GM21723 (cell line): ENCODE data around the gene RNF144B.
"Not testable (repeated sequence)": the region's sequence is repeated elsewhere in the genome, so short reads cannot be mapped to it uniquely, and the experiment has no call there.

ENCODE experiments used
- ATAC-seq: cut with Tn5 transposase; IDR thresholded peaks from one replicate; pipeline ENCODE4 v1.9.1; 2021; ENCODE audit warnings: mild to moderate bottlenecking, moderate library complexity; ENCODE audit not compliant: unreplicated experiment

Gene RNF144B

GRCh38 chr6:18368277-18369105, 18.7 kb upstream of the RNF144B start:
- ATAC-seq = no peak

DNA sequence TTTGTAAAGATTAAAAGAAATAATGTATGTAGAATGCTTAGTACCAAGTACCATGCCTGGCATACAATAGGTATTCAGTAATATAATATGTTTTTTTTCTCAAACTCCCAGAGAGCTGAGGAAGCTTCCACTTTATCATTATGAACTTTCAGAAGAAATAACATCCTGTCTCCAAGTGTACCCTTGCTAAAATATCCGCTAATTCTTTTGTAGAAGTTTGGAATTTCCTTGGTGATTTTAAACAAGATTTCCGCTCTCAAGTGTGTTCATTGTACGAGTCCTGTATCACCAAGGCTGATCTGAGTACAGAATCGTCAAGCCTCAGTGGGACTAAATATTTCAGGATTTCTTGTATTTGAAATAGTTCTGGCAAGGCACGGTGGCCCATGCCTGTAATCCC, 16.1 kb upstream of the RNF144B start:
- no peak for ATAC-seq

DNA sequence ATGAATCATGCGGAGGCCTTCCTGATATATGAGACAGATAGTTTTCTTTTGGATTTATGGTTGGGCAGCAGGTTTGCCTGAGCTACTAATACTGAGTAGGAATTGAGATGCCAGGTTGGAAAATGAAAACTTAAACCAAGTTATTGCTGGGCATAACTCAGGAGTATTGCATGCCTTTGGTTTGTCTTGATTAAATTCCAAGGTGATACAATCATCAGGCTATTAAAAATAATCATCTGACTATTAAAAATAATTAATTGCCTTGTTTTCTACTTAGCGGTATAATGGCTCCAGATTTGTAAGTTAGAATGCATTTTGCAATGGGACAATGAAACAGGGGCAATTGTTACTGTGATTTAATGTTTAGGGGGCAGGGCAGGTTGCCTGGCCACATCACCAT, 15.5 kb upstream of the RNF144B start:
- ATAC-seq = no peak

DNA sequence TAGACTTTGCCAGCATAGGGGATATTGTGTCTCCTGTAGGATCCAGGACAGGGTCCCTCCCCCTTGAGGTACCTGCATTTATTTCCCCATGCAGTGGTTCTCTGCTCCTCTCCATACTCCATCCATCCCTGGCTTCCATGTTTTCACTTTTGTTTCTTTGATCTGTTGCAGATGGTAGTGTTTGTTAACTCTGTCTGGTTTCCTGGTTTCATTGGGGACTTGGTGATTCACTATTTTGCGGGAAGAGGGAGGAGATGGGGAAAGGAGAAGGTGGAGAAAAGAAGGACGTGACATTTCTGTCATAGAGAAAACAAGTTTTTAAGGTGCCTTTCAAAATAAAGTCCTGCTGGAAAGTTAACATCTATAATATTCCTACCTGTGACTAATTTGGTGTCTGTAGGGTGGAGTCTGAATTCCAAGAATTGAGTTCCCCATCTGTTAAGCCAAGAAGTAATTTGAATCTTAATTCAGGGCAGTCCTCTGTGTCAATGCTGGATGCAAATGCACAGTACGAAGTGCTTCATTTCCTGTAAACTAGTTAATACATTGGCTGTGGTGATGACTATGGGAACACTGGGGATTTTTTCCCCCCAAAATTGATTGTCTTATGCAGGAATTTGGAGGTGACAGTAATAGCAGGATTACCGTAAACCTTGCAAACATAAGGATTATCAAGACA, 6.9 kb upstream of the RNF144B start:
- no peak for ATAC-seq

GRCh38 chr6:18380851-18381250, 6.3 kb upstream of the RNF144B start:
- no peak for ATAC-seq

DNA sequence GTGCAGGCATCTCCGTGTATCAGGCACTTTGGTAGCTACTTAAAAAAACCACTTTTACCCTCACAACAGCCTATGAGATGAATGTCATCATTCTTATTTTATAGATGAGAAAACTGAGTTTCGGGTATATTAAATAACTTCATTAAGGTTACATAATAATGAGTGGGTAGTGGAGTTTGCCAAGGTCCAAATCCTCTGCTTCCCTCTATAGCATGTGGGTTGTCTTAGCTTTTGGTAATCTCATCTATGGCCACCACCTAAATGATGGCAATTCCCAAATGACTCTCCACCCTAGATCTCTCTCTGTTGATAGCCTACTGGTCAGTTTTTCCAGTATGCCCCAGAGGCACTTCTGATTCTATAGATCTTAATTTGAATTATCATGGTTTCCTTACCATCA, 3.7 kb upstream of the RNF144B start:
- no peak for ATAC-seq

- no peak for ATAC-seq
These were observed 2.5 kb upstream of the RNF144B start for GRCh38 chr6:18384621-18385020.

DNA sequence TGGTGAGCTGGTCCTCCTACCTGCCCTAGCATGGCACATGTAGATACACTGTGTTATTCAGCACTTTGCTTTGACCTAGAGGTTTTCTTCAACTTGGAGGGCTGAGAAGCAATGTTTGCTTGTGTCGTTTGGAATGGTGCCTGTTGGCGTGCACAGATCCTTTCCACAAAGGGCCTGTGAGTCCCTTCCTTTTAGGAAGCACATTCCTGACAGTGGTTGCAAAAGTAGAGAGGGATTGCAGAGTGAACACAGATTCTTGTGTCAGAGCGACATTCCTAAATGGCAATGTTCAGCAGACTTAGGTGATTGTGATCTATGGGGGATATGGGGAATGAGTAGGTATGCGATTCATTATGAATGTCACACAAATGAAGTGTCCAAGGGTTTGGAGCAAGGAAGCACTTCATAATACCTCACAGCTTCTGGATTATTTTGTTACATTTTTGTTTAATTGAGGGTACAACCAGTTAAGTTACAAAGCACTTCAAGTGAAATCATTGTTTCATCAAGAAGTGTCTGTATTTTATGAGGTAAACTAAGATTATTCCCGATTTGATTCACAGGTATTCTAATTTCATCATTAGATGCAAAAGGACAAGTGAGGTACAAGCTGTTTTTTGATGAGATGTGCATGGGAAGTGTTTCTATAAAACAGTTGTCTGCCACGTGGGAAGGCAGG, 713 bp upstream of the RNF144B start:
- ATAC-seq = no peak

DNA sequence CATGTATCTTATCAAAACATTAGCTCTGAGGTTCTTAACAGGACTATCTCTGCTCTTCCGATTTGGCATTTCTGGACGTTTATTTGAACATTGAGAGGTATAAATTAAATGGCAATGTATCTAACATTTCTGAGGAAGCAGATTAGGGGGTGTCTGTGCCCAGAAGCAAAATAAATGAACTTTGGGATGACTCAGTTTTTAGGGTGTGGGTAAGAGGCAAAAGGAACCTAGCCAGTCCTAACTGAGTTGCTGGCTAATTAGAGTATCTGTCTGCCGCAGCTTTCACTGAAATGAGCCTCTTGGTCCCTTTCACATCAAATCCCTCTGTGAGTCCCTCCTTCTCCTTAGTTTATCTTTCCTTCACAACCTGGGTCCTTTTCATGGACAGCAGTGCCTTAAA, 1.1 kb downstream of the RNF144B start:
- ATAC-seq = no peak

GRCh38 chr6:18388942-18389341, 1.8 kb downstream of the RNF144B start:
- ATAC-seq = no peak

DNA sequence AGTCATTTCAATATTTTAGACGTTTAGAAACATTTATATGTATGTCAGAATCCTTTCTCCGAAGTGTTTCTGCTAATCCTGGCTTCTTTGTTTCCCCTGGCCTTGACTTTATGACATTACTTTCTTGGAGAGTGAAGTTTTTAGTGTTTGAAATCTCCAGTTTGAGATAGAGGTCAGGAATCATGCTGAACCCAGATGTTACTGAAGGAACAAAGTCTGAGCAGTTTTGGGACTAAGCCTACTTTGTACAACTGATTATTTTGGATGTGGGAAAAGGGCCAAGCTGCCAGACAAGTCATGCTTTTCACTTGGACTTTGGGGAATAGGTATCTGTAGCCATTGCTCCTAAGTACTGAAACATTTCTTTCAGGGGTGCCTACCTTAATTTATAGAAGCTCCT, 2.3 kb downstream of the RNF144B start:
- no peak for ATAC-seq

DNA sequence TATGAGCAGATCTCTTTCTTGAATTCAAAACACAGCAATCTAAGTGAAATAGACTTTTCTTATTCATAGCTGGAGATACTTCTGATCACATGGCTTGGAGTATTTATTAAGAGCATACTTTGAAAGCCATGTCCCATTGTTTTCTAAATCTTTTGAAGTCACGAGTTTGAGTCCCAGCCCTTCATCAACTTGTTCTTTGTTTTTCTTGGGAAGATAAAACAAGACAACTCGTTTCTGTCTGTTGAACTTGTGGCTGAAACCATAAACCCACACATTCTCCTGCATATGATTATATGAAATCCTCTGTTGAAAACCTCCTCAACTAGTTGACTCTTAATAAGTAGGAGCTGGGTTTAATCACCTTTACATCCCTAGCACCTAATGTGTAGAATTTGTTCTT, 3.3 kb downstream of the RNF144B start:
- ATAC-seq = no peak

- ATAC-seq = no peak
These were observed 3.9 kb downstream of the RNF144B start for GRCh38 chr6:18391023-18391422.

DNA sequence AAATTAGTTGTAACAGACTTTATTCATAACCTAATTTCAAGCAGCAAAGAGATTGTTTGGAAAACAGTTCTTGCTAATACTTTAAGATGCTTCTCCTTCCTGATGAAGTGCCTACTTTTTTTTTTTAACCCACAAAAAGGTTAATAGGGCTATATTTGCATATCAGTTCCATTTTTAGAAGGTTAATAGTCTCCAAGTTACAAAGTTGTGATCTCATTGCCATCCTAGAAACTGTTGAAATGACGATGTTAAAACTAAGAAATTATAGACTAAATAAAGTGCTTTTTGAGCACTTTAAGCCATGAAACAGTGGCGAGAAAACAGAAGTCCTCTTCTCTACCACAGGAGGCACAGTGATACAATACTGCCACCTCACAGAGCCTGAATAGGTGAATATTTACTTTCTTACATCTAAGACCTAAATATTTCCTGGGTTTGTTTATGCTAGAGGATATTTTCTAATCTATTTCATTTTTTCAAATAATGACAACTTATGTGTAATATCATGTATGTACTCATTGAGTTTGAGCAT, 5.3 kb downstream of the RNF144B start:
- no peak for ATAC-seq

DNA sequence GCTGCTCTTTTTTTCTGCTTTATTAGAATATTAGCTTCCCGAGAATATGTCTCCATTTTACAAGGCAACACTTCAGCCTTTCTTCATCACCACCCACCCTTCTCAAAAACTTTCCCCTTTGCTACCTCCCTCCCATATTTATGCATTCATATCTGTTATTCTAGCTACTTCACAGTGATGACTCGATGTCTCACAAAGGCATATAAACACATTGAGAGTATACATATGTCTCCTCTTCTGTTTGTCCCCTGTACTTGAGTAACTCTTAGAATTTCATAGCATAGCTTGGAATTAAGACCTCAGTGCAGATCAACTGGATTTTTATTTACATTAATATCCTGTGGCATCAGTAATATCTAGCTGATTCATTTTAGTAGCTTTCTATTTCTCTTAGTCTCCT, 6.5 kb downstream of the RNF144B start:
- ATAC-seq = no peak

DNA sequence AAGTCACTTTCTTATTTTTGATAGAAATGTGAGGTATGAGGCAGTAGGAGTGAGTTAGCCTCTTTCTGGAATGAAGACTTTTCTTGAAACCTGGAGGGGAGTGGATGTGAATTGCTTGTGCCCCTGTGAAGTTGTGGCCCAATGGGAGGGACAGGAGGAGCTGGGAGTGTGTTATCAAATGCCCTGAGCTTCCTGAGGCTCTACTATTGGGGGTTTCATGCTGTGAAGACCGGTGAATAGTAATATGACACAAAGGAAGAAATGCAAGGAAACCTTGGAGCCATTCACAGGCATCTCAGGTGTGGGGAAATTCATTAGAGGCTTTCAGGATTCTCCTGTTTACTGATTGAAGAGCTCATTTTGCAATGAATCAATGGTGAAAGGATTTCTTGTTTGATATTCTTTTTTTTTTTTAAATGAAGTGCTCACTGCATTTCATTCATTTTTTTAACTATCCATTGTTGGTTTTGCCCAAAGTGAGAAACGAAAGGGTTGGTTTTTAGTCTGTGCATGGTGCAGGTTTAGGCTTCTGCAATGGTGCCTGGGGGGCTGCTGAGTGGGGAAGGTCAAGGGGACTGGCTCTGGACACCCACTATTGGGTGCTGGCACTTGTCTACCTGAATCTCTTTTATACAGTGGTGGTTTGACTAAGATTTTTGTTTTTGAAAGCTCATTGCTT, 8.2 kb downstream of the RNF144B start:
- ATAC-seq = no peak

DNA sequence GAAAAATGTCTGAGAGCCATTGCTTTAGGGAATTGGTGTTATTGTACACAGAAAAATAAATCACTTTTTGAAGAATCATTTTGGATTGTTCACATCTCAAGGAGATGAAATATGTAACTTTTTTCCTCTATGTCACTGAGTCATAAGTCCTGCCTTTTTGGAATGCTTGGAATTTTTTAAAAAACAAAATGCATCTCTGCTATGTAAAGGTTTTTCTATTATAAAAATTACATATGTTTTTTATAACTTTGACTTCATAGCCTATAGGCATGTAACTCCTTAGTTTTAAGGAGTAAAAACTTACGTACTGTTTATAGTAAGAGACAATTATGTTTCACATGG, 8.7 kb downstream of the RNF144B start:
- no peak for ATAC-seq

- ATAC-seq = no peak
These were observed 10.6 kb downstream of the RNF144B start for GRCh38 chr6:18397701-18398100.

GRCh38 chr6:18398225-18398624, 11.1 kb downstream of the RNF144B start:
- ATAC-seq = not testable (repeated sequence)

DNA sequence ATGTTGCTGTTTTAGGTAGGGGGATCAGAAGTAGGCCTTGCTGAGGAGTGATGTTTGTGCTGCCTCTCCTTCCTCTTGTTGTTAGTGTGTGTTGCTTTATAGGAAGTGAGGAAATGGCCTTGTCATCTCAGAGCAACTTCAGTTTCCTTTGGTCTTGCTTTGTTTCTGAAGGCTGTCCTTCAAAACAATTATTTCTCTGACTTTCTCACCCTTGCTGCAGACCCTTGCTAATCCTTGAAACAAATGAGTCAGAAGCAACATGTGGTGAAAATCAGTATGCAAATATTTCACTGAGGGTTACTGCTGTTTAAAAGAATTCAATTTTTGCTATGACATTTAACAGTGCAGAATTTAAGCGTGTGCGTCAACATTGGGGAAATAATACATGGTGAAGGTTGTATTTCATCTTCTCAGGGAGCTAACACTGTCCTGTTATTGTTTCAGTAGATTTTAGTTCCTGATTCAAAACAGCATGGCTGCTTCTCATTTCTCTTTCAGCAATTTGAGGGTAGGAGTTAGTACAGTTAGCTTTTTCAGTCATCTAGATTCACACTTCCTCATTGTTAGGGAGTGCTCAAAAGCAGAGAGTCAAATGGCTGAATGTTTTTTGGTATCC, 13.8 kb downstream of the RNF144B start:
- ATAC-seq = peak; percentile 95

GRCh38 chr6:18404965-18405364, 17.8 kb downstream of the RNF144B start:
- not testable (repeated sequence) for ATAC-seq
